Activated naive CD4-positive, alpha-beta T cell treated with Interleukin-2 at 50 U/mL for 16 hours (primary cell): Measurements from ENCODE around the gene DBF4B.

Experiments
- DNase-seq: peaks from one replicate; pipeline ENCODE4 v3.0.0-alpha.2; 2020

Gene DBF4B

DNA sequence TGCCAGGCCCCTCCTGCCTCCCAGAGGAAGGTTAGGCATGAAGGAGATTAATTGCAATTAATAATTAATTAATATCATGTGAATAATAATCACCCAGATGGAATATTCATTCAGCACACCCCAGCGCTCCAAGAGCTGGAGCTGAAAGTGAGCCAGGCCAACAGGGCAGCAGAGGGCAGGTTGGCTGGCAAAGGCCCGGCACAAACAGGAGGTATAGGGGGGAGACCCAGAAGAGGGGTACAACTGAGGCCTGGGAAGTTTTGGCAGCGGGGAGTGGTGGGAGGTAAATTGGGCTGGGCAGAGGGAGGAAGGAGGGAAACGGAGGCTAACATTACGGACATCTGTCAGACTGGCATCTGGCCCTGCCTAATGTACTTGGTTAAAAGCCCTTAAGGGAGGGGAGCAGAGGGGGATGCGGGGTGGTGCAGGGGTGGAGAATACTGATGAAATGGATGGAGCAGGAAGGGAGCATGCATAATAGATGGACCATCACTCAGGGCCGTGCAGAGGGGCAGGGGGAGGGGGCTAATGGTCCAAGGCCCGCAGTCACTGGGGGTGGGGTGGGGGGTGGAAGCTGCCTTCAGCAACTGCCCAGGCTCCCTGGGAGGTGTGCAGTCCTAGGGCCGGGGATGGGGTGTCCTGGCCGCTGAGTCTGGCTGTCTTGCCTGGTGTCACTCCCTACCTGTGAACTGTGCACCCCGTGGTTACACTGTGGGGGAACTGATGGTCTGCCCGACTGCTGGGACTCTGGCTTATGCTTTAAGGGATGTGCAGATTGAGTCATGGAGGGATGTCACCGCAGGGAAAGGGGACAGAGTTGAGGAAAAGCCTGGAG is 52.2 kb downstream of the DBF4B start:
- DNase-seq = no peak

DNA sequence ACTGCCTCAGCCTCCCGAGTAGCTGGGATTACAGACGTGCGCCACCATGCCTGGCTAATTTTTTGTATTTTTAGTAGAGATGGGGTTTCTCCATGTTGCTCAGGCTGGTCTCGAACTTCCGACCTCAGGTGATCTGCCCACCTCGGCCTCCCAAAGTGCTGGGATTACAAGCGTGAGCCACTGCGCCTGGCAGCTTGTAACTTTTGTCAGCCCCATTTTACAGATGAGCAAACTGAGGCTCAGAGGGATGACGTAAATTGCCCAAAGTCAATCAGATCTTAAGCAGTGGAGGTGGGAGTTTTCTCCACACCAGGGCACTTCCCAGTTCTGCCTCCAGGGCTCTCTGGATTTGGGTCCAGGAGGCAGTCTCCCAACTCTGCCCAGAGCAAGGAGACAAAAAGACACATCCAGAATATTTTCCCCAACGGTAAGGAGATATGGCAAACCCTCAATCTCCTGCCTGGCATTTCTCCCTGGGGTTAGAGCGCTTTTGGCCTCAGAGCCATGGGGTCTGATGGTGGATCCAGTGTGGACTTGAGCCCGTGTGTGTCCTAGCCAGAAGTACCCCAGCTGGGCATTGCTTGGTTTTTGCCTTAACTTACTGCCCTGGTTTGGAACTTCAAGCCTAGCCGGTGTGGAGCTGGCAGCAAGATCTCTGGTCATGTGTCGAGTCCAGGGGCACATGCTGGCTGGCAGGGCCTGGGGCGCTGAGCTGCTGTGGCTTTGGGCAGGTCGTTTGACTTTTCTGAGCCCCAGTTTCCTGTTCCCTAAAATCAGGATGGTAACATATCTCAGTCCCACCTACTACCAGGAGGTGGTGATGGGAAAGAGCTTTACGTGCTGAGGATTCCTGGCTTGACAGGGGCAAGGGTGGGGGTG is 53.7 kb downstream of the DBF4B start:
- DNase-seq = no peak

DNA sequence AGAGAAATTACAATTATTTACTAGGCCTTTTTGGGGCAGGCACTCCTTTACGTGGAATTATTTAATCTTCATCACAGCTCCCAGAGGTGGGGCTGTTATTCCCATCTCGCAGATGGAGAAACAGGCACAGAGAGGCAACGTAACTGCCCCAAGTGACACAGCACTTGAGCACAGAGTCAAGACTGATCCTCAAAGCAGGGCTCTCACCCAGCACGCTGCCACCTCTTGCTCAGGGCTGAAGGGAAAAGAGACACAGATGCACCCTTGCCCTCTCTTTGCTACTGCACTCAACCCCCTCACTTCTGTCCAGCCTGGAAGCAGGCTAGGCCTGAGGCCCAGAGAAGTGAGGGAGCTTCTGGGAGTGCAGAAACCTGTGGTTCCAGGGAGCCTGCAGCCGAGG is 54.7 kb downstream of the DBF4B start:
- DNase-seq = no peak

DNA sequence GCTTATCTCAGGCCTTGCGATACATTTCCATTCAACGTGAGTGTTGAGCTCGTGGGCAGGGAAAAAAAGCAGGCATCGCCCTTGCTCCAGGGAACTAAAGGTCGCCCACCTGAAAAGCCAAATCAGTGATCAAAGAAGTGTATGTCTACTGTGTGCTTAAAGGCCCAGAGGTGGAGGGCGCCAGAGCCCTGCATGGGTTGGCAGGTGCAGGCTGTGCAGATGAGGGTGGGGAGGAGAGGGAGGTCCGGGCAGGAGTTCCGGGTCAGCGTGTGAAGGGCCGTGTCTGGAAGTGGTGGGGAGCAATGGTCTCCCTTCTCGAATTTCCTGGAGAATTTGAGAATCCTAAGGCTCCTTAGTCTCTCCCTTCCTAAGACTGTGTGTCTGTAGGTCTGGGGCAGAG is 57.5 kb downstream of the DBF4B start:
- no peak for DNase-seq

DNA sequence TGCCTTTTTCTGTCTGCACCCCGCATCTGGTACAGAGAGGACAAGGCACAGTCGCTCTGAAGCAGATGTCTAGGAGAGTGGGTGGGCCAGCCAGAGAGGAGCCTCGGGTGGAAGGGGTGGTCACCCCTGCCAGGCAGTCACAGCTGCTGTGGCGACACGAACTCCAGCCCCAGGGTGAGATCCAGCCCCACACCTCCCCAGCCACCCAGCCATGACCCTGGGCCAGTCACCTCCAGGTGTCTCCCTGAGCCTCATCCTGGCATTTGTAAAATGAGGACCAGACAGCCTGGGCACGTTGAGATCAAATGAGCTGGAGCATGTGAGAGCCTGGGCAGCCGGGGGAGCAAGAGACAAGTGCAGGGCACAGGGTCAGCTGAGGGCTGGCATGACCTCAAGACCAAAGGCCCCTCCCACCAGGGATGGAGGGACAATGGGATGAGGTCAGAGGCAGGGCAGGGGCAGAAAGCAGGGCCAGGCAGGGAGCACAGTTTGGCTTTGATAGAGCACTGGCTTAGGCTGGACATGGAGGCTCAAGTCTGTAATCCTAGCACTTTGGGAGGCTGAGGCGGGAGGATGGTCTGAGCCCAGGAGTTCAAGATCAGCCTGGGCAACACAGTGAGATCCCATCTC is 58.1 kb downstream of the DBF4B start:
- DNase-seq = no peak

DNA sequence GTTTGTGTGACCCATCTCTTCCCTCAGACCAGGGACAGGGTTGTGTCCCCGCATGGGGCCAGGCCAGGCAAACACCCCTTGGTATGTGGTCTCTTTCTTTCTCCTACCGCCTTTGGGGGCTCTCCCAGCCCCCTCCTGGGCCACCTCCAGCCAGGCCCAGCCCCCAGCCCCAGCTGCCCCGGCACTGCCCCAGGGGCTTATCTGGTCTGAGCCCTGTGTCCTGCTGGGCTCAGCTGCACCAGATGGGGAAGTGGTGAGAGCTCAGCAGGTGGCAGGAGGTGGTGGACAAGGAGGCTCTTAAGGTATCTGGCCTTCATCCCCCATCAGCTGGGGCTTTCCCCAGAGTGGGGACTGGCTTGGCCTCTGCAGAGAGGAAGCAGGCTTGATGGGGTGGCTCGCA is 59.0 kb downstream of the DBF4B start:
- no peak for DNase-seq

DNA sequence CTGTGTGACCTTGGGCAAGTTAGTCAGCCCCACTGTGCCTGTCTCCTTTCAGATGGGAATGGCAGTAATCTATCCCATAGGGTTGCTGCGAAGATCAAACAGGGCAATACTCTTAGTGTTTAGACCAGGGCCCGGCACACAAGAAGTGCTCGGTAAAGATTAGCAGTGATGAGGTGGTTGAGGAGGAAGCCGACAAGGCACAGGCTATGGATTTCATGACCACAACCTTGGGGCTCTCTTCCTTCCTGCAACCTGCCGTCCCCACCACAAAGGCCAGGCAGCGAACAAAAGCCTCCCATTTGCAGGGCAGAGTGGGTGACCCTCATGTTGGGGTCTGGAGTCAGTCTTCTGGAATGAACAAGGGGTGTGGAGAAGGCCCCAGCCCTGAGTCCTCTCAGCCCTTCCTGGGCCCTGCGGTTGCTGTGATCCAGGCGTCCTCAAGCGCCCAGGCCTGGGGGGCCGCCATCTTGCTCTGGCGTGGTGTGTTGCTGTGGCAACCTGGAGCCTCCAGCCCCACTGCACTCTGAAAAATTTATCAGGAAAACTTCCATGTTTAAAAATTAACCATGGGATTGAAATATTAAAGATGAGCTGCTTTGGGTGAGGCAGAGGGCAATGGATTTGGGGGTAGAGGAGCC is 60.2 kb downstream of the DBF4B start:
- DNase-seq = no peak

DNA sequence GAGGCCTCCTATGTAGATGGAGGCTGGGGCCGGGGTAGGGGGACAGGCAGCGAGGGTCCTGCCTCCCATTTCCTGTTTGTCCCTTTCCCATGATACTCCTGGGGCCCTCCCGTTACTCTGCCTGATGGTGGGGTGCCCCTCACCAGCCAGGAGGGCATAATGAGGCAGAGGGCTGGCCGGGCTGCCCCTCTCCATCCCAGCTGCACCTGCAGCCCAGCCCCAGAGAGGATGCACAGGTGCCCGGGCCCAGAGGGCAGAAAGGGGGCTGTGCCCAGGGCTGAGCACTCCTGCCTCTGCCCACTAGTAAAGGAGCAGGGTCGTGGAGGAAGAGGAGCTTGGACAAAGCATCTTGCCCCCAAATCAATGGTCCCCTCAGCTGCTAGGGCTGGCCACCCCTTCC is 60.8 kb downstream of the DBF4B start:
- no peak for DNase-seq

DNA sequence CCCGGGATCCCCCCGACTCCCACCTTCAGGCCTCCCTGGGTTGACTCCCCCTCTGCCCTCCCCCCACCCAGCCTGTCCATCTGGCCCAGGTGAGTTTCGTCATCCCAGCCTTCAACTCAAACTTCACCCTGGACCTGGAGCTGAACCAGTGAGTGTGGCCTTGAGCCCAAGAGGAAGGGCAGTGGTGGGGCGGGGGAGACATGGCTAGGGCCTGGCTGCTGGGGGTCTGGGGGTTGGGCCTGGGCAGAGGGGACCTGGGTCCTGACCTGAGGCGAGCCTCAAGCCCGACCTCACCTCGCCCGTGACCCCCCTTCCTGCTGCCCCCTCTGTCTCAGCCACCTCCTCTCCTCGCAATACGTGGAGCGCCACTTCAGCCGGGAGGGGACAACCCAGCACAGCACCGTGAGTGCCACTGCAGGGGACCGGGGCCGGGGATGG is 61.2 kb downstream of the DBF4B start:
- DNase-seq = no peak

DNA sequence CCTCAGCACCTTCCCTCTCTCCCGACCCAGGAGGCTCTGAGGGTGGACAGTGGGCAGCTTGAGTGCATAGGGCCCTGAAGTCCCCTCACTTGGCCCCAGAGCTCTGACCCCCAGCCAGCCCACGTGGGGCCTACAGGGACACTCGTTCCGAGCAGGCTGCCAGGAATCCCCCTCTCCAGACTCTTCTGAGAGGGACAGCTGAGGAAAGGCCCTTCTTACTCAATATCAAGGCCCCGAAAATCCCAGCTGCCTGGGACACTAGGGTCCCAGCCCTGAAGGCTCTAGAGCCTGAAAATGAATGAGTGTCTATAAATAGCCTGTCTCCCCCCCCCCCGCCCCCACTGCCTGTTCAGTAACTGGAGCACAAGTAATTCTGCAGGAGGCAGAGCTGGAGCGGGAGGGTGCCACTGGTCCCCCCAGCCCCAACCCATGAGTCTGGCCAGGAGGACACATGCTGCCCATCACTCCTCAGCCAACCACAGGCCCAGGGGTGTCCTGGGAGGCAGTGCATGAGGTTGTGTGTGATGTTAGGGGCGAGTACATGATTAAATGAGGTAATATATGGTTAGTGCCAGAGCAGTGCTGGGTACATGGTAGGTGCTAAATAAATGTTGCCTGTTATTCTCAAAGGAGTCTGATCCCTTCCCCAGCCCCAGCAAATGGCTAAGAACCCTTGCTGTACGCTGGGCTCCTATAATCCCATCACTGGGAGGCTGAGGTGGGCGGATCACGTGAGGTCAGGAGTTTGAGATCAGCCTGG is 61.9 kb downstream of the DBF4B start:
- no peak for DNase-seq

DNA sequence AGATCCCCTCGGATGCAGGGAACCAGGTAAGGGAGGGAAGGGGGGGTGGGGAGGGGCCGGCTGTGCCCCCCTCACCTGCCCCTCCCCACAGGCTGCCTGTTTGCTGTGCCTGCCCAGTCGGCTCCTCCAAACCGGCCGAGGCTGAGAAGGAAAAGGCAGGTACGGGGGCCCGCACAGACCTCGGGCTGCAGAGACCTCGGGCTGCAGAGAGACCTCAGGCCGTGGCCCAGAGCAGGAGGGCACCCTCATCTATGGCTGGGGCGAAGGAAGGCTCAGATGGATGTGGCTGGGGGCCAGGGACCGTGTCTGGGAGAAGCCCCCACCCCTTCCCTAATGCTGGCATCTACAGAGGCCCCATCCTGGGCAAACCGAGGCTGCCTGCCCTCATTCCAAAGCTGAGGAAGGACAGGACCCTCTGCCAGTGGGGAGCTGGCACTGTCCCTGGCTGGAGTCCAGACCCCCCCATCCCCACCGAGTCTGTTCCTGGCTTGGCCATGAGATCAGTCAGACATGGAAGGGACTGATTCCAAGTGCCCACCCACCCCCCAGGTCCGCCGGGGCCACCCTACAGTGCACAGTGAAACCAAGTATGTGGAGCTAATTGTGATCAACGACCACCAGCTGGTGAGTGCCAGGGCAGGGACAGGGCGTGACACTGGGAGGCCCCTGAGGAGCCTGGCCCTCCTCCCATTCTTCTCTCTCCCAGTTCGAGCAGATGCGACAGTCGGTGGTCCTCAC is 64.0 kb downstream of the DBF4B start:
- no peak for DNase-seq

DNA sequence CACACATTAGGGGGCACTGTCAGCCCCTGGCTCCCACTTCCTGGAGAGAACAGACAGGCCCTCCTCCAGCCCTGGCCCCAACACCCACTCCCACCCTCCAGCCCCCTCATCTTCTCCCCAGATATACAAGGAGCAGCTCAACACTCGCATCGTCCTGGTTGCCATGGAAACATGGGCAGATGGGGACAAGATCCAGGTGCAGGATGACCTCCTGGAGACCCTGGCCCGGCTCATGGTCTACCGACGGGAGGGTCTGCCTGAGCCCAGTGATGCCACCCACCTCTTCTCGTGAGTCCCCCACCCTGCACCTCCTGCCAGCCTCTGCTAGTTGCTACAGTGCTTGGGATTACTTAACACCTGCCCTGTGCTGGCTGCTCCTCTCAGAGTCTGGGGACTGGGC is 64.7 kb downstream of the DBF4B start:
- DNase-seq = no peak

DNA sequence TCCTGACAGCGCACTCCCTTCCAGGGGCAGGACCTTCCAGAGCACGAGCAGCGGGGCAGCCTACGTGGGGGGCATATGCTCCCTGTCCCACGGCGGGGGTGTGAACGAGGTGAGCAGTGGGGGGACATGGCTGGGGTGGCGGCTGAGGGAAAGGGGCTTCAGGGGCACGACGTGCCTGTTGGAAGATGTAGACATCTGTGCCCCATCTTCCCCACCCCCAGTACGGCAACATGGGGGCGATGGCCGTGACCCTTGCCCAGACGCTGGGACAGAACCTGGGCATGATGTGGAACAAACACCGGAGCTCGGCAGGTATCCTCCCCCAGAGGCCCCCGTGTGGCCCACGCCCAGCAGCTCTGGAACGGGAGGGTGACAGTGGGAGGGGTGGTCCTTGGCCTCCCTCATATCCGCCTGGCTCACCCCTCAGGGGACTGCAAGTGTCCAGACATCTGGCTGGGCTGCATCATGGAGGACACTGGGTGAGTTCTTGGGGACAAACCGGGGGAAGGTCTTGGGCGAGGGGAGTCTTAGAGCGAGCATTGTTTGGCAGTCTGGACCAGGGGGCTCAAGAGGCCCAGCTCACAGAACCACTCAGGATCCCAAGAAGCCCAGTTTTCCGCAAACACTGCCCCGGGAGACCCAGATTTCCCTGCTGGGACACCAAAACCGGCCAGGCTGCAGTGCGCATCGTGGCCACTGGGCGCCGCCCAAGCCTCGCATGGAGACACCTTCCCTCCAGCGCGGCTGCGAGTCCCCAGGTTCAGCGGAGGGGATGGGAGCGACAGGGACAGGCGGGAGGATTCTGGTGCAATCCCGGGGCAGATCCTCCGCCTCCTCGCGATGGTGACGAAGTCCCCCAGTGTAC is 66.0 kb downstream of the DBF4B start:
- DNase-seq = peak; percentile 92

DNA sequence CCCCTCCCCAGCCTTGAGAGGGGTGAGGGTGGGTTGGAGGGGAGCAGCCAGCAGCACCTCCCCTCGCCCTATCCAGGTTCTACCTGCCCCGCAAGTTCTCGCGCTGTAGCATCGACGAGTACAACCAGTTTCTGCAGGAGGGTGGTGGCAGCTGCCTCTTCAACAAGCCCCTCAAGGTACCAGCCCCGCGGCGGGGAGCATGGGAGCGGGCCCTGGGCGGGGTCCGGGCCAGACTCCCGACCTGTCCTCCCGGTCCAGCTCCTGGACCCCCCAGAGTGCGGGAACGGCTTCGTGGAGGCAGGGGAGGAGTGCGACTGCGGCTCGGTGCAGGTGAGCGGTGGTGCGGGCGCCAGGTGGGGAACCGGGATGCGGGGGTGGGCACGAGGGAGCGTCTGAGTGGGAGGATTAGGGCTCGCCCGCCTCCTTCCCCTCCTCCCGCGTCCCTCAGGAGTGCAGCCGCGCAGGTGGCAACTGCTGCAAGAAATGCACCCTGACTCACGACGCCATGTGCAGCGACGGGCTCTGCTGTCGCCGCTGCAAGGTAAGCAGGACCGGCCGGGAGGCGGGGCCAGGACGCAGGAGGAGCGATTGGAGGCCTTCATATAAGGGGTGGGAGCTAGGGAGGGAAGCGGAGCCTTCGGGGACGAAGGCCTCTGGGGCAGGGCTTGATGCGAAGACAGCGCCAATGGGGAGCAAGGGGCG is 66.8 kb downstream of the DBF4B start:
- DNase-seq = peak; percentile 98

DNA sequence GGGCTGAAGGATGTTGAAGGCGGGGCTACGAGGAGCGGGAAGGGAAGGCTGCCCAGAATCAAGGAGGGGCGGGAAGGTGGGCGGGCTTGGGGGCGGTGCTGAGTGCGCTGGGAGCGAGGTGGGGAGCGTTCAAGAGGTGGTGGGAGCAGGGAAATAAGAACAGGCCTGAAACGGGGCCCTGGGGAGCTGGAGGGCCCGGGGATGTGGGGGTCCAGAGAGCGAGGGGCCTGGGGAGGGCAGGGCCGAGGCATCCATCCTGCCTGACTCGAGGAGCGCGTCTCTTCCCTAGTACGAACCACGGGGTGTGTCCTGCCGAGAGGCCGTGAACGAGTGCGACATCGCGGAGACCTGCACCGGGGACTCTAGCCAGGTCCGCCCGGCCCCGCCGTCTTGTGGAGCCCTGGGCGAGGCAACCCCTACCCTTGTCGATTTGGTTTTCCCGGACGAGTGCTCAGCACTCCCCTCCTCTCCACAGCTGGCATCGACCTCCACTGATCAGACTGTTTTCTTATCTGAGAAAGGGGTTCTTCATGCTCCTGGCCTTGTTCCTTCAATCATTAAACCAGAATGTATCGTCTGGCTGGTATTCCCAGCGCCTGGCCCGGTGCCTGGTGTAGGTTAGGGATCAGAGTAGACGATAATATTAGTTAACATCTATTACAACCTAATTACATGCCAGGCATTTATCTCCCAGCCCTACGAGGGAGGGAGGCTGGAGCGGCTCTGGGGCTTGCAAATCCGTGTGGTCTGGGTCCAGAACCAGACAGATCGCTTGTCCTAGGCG is 67.6 kb downstream of the DBF4B start:
- no peak for DNase-seq

DNA sequence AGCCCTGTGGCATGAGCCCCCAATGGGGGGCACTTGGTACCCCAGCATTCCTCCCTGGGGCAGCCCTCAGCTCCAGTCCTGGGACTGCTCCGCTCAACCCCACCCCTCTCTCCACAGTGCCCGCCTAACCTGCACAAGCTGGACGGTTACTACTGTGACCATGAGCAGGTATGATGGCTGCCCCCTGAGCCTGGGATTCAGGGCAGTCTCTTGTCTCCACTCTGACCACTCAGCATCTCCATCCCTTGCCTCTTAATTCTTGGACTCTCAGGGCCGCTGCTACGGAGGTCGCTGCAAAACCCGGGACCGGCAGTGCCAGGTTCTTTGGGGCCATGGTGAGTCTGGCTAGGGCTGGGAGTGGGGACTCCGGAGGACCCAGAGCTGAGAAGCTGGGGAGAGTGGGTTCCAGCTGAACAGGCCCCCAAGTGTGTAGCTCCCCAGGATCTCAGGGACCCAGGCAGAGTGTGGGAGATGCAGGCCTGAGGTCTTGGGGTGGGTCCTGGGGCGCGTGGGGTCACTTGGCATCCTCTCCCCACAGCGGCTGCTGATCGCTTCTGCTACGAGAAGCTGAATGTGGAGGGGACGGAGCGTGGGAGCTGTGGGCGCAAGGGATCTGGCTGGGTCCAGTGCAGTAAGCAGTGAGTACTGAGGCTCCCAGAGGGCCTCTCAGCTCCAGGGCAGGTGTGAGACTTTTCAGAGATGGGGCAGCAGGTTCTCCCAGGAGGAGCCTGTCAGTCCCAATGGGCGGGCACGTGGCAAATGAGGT is 68.3 kb downstream of the DBF4B start:
- no peak for DNase-seq

DNA sequence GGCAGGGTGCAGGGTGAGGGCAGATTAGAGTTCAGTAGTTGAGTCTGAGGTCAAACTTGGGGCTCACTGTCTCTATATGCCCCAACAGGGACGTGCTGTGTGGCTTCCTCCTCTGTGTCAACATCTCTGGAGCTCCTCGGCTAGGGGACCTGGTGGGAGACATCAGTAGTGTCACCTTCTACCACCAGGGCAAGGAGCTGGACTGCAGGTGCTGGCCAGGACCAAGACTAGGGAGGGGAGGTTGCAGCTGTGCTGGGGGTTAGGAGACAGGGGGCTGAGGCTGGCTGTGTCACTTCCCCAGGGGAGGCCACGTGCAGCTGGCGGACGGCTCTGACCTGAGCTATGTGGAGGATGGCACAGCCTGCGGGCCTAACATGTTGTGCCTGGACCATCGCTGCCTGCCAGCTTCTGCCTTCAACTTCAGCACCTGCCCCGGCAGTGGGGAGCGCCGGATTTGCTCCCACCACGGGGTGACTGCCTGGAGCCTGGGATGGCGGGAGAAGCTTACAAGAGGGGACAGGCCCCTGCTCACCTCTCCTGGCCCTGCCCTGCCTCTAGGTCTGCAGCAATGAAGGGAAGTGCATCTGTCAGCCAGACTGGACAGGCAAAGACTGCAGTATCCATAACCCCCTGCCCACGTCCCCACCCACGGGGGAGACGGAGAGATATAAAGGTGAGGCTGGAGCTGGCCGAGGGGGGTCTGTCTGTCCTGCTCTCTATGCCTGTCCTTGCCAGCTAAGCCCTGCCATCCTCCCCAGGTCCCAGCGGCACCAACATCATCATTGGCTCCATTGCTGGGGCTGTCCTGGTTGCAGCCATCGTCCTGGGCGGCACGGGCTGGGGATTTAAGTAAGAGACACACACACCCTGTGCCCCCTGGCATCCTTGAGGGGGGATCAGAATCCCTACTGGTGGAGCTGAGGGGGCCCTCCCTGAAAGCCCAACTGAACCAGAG is 69.2 kb downstream of the DBF4B start:
- DNase-seq = no peak
